Transverse colon (tissue), 4 donors: ENCODE results near the gene CAPRIN1.

Experiments
- CTCF ChIP-seq, 5 experiments: fragments of 200-600 bp in 3 of 5; fragments of 450-650 bp in 2 of 5; sonication (generic) in 3 of 5; IDR thresholded peaks; 1 replicate in 2 of 5; 2 replicates in 3 of 5; pipeline ENCODE4 v1.5.1; 2016 to 2017; ENCODE audit warnings: antibody characterized with exemption in 5 of 5, inconsistent platforms in 3 of 5, mild to moderate bottlenecking in 2 of 5, moderate library complexity in 1 of 5
- POLR2A ChIP-seq: fragments of 450-650 bp; IDR thresholded peaks from one replicate; pipeline ENCODE4 v1.6.1; 2016; ENCODE audit warnings: antibody characterized with exemption, mild to moderate bottlenecking, moderate library complexity
- POLR2AphosphoS5 ChIP-seq, 3 donors: sonication (generic); formaldehyde crosslinking; IDR thresholded peaks; one replicate each; pipeline ENCODE4 v1.6.1; 2016; ENCODE audit warnings: antibody characterized with exemption in 3 of 3

GRCh38 chr11:34124885-34125668, 73.5 kb downstream of the CAPRIN1 start:
- TF ChIP-seq CTCF (IDR thresholded peaks at IDR 0.05) = no peak
- no peak for TF ChIP-seq POLR2AphosphoS5 (IDR thresholded peaks at IDR 0.05)
- TF ChIP-seq POLR2A = no peak
